GM12872 (cell line): ENCODE results near the gene KRT80.

Source experiments
- TF ChIP-seq, protein P1 (sequence below): IDR thresholded peaks from 3 replicates; pipeline ENCODE4 v1.5.1; 2011; ENCODE audit warnings: low read depth, mild to moderate bottlenecking, low read length, moderate library complexity; ENCODE audit not compliant: insufficient read depth

The KRT80 gene

DNA sequence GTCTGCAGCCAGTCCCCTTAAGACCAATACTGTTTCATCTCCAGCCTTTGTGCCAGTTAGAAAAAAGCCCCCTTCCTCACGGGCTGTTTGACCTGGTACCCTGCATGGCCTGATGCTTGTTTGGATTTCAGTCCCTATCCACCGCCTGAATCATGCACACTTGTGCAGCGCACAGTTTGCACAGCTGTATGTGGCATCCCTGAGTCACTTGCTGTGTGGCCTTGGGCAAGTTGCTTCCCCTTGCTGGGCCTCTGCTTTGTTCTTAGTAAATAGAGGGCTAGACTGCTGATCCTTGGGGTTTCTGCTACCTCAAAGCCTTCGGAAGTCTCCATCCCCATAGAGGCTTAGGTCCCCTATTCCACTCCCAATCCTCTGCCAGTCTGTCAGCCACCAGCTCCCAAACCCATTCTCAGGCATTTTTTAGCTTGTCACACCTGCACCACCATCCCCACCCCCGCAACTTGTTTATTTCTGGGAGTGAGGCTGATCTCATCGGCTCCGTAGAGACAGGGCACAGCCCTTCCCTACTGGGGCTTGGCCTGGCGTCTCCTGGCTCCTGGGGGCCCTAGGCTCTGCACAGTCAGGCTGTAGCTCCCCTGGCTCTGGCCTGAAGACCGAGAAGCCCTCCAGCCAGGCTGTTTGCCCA, 8.8 kb downstream of the KRT80 start:
- TF ChIP-seq, protein P1, sequence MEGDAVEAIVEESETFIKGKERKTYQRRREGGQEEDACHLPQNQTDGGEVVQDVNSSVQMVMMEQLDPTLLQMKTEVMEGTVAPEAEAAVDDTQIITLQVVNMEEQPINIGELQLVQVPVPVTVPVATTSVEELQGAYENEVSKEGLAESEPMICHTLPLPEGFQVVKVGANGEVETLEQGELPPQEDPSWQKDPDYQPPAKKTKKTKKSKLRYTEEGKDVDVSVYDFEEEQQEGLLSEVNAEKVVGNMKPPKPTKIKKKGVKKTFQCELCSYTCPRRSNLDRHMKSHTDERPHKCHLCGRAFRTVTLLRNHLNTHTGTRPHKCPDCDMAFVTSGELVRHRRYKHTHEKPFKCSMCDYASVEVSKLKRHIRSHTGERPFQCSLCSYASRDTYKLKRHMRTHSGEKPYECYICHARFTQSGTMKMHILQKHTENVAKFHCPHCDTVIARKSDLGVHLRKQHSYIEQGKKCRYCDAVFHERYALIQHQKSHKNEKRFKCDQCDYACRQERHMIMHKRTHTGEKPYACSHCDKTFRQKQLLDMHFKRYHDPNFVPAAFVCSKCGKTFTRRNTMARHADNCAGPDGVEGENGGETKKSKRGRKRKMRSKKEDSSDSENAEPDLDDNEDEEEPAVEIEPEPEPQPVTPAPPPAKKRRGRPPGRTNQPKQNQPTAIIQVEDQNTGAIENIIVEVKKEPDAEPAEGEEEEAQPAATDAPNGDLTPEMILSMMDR: no peak

DNA sequence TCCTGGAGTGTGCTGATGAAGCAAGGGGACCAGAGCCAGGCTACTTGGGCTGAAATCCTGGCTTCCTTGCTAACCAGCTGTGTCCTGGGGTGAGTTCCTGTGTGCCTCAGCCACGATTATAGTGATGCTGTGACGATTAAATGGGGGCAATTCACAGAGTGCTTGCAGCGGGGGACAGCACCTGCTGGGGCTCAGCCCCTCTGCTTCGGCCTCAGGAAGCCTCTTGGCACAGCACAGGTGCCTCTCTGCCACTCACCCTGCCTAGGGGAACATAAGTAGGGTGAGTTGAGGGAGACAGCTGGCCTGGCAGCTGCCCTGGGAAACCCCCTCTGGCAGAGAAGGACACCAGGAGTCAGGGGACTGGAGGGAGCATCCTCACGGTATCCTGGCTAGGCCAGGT, 9.4 kb downstream of the KRT80 start:
- TF ChIP-seq, protein P1: no peak

DNA sequence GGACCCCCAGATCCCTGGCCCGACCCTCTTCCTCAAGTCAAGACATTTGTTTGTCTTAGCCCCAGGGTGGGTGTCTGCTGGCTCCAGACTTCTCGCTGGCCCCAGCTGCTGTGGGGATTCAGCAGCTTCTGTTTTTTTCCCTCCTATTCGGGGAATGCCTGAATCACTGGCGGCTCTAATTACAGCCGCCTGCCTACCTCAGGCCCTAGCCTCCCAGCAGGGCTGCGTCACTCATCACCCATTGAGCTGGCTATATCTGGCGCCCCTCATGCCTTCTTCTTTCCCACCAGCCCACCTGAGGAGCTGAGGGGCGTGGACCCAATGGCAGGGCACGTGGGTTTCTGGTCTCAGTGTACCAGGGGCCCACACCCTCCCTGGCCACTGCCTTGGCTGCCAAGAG, 10.1 kb downstream of the KRT80 start:
- TF ChIP-seq, protein P1: no peak

DNA sequence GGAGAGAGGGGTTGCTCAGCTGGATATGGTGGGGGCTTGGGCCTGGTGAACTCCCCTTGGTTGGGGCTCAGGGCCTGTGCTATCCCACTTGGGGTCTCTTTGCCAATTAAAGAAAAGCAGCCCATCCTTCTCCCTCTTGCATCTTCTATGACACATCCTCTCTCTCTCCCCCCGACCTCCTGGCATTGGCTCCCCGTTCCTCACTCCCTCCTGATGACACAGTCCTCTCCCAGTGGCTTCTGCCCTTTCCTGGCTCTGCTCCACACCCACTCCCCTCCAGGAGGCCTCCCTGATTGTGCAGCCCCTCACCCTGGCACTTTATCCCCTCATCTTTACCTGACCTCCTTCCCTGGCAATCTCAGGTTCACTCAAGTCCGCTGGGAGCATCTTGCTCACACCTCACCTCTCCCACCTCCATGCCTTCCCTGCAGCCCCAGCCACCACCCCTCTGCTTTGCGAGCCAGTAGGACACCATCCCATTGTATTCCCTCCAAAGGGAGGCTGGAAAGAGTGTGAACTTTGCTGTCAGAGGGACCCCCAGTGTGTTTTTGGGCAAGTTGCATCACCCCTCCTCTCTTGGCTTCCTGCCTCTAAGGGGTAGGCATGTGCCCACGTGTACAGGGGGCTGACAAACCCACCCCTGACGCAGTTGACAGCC, 10.7 kb downstream of the KRT80 start:
- TF ChIP-seq, protein P1: no peak

DNA sequence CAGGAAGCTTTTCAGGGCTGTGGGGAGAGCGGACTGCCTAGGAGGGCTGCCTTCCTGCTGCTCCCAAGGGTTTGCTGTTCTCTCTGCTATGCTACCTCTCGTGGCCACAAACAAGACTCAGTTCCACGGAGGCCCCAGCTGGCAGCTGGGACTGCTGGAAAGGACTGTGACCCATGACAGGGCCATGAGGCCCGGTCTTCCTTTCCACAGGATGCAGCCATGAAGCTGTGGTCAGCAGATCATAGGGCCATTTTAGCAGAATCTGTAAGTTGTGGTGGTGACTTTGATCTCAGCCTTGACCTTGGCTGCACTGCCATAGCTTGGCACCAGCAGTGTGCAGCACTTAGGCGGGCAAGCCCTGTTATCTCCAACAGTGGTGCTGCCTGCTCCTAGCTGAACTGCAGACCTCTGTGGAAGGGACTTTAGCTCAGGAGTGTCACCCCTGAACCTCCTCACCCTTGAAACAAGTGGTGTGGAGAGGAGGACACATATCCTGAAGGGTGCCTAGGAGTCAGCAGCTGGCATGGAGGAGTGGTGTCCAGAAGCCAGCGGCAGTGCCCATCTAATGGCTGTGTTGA, 12.3 kb downstream of the KRT80 start:
- TF ChIP-seq, protein P1: no peak

DNA sequence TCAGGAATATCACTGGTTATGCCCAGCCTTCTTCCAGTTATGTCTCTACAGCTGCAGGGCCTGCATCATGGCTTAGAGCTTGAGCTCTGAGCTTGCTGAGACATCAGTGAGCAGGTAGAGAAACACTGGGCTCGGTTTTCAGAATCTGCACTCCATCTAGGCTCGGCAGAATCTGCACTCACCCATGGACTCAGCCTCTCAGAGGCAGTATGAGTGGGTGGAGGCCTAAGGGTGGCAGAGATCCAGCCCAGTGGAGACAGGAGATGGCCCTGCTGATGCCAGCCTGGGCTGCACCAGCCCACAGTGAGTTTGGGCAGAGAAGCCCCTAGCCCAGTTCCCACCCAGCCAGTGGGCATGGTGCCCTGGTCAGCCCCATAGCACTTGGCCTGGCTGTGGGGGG, 12.8 kb downstream of the KRT80 start:
- TF ChIP-seq, protein P1: no peak

DNA sequence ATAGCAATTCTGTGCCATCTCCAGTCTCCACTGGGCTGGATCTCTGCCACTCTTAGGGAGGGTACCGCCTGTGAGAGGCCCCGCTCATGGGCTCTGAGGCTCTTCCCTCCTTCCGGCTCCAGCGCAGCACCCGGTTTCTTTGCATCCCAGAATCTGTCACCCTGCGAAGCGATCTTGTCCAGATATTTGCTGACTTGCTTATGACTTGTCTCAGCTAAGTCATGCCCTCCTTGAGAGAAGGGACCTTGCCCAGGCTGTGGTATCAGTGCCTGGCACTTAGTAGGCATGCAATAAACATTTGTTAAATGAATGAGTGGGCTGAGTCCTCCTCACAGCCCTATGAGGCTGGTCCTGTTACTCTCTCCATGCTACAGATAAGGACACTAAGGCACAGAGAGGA, 13.4 kb downstream of the KRT80 start:
- TF ChIP-seq, protein P1: no peak
